HG03066 (cell line): ENCODE results near the gene RPL18.
"Not testable (repeated sequence)": the region's sequence is repeated elsewhere in the genome, so short reads cannot be mapped to it uniquely, and the experiment has no call there.

Experiments used
- ATAC-seq: cut with Tn5 transposase; IDR thresholded peaks from one replicate; pipeline ENCODE4 v1.9.1; 2021; ENCODE audit warnings: low read depth; ENCODE audit not compliant: unreplicated experiment

Gene RPL18

GRCh38 chr19:48618916-48619691, at the start of gene RPL18, which contains the start of gene SPHK2:
Gene RPL18 (minus strand): TSS chr19:48619178. CDS start chr19:48619143, 35 bp downstream.
Gene SPHK2 (plus strand): TSS chr19:48619506. CDS start chr19:48620515, 1,009 bp downstream.
- peak; percentile 86 for ATAC-seq

GRCh38 chr19:48668761-48669160, 49.8 kb upstream of the RPL18 start:
- no peak for ATAC-seq

- no peak for ATAC-seq
Observed at GRCh38 chr19:48668332-48668731, 49.4 kb upstream of the RPL18 start.

GRCh38 chr19:48665786-48666185, 46.8 kb upstream of the RPL18 start:
- no peak for ATAC-seq

GRCh38 chr19:48664476-48664875, 45.5 kb upstream of the RPL18 start:
- no peak for ATAC-seq

GRCh38 chr19:48663667-48664066, 44.7 kb upstream of the RPL18 start:
- no peak for ATAC-seq

- ATAC-seq, result no peak
Observed at GRCh38 chr19:48661711-48662090, 42.7 kb upstream of the RPL18 start.

- peak; percentile 81 for ATAC-seq
Observed at GRCh38 chr19:48660852-48661710, 42.1 kb upstream of the RPL18 start.

GRCh38 chr19:48659768-48660167, 40.8 kb upstream of the RPL18 start:
- ATAC-seq, result no peak

GRCh38 chr19:48658483-48658882, 39.5 kb upstream of the RPL18 start:
- ATAC-seq, result no peak

GRCh38 chr19:48657828-48658227, 38.9 kb upstream of the RPL18 start:
- not testable (repeated sequence) for ATAC-seq

GRCh38 chr19:48656840-48657474, 38.0 kb upstream of the RPL18 start:
- no peak for ATAC-seq

- no peak for ATAC-seq
Observed at GRCh38 chr19:48654299-48655059, 35.5 kb upstream of the RPL18 start.

- ATAC-seq, result no peak
Observed at GRCh38 chr19:48651683-48652048, 32.7 kb upstream of the RPL18 start.

GRCh38 chr19:48650974-48651682, 32.1 kb upstream of the RPL18 start:
- no peak for ATAC-seq

GRCh38 chr19:48648134-48648533, 29.2 kb upstream of the RPL18 start:
- no peak for ATAC-seq

GRCh38 chr19:48646722-48647216, 27.8 kb upstream of the RPL18 start:
- ATAC-seq, result no peak

- peak; percentile 75 for ATAC-seq
Observed at GRCh38 chr19:48646001-48646721, 27.2 kb upstream of the RPL18 start, which contains the start of gene CA11. Gene CA11 (minus strand): TSS chr19:48646187. CDS start chr19:48645632, 555 bp downstream.

GRCh38 chr19:48645620-48646000, 26.6 kb upstream of the RPL18 start:
- ATAC-seq, result no peak
